ENCODE measurements around the gene NLGN4Y.

The NLGN4Y gene

DNA sequence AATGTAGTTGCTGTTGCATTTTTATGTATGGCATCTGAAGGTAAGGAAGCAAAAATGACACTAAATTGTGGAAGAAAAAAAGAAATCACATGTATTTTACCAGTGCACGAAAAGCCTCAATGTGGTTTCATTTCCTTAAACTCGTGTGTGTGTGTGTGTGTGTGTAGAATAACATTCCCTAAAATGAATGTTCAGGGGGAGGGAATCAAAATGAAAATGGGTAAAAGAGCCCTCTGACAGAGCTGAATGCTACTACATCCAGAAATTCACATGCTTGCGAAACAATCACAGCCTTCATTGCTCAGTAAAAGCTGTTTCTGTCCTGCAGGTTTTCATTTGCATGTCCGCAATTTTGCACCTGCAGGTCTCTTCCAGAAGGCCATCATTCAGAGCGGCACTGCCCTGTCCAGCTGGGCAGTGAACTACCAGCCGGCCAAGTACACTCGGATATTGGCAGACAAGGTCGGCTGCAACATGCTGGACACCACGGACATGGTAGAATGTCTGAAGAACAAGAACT is 305.1 kb downstream of the NLGN4Y start:
- no peak for TF ChIP-seq POLR2AphosphoS5 (IDR thresholded peaks at IDR 0.05; ENCODE audit: low read depth, low read length)
- TF ChIP-seq, protein P1, sequence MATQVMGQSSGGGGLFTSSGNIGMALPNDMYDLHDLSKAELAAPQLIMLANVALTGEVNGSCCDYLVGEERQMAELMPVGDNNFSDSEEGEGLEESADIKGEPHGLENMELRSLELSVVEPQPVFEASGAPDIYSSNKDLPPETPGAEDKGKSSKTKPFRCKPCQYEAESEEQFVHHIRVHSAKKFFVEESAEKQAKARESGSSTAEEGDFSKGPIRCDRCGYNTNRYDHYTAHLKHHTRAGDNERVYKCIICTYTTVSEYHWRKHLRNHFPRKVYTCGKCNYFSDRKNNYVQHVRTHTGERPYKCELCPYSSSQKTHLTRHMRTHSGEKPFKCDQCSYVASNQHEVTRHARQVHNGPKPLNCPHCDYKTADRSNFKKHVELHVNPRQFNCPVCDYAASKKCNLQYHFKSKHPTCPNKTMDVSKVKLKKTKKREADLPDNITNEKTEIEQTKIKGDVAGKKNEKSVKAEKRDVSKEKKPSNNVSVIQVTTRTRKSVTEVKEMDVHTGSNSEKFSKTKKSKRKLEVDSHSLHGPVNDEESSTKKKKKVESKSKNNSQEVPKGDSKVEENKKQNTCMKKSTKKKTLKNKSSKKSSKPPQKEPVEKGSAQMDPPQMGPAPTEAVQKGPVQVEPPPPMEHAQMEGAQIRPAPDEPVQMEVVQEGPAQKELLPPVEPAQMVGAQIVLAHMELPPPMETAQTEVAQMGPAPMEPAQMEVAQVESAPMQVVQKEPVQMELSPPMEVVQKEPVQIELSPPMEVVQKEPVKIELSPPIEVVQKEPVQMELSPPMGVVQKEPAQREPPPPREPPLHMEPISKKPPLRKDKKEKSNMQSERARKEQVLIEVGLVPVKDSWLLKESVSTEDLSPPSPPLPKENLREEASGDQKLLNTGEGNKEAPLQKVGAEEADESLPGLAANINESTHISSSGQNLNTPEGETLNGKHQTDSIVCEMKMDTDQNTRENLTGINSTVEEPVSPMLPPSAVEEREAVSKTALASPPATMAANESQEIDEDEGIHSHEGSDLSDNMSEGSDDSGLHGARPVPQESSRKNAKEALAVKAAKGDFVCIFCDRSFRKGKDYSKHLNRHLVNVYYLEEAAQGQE (IDR thresholded peaks at IDR 0.05; ENCODE audit: insufficient read depth in 1 of 2, low read depth in 2 of 2, low read length in 2 of 2), result no peak
- TF ChIP-seq TAF1 (IDR thresholded peaks at IDR 0.05; ENCODE audit: borderline replicate concordance, insufficient read depth, low read length), result no peak
- no peak for TF ChIP-seq FOXP2 (optimal IDR thresholded peaks at IDR 0.05; ENCODE audit: borderline replicate concordance, extremely low read depth, extremely low read length, insufficient read depth)
- no peak for TF ChIP-seq SIN3A (IDR thresholded peaks at IDR 0.05; ENCODE audit: borderline replicate concordance, insufficient read depth, low read length)

GRCh38 chrY:14834103-14835060 is 310.1 kb downstream of the NLGN4Y start:
- TF ChIP-seq SIN3A (IDR thresholded peaks at IDR 0.05; ENCODE audit: borderline replicate concordance, insufficient read depth, low read length) (no peak), TAF1 (IDR thresholded peaks at IDR 0.05; ENCODE audit: borderline replicate concordance, insufficient read depth, low read length) (no peak), POLR2AphosphoS5 (IDR thresholded peaks at IDR 0.05; ENCODE audit: low read depth, low read length) (no peak), FOXP2 (optimal IDR thresholded peaks at IDR 0.05; ENCODE audit: borderline replicate concordance, extremely low read depth, extremely low read length, insufficient read depth) (no peak)
- TF ChIP-seq, protein P1 (IDR thresholded peaks at IDR 0.05; ENCODE audit: insufficient read depth in 1 of 2, low read depth in 2 of 2, low read length in 2 of 2), result no peak

GRCh38 chrY:14837466-14837865 is 313.1 kb downstream of the NLGN4Y start:
- no peak for TF ChIP-seq FOXP2 (optimal IDR thresholded peaks at IDR 0.05; ENCODE audit: borderline replicate concordance, extremely low read depth, extremely low read length, insufficient read depth)
- no peak for TF ChIP-seq SIN3A (IDR thresholded peaks at IDR 0.05; ENCODE audit: borderline replicate concordance, insufficient read depth, low read length)
- no peak for TF ChIP-seq POLR2AphosphoS5 (IDR thresholded peaks at IDR 0.05; ENCODE audit: low read depth, low read length)
- no peak for TF ChIP-seq TAF1 (IDR thresholded peaks at IDR 0.05; ENCODE audit: borderline replicate concordance, insufficient read depth, low read length)
- TF ChIP-seq, protein P1 (IDR thresholded peaks at IDR 0.05; ENCODE audit: insufficient read depth in 1 of 2, low read depth in 2 of 2, low read length in 2 of 2), result no peak

DNA sequence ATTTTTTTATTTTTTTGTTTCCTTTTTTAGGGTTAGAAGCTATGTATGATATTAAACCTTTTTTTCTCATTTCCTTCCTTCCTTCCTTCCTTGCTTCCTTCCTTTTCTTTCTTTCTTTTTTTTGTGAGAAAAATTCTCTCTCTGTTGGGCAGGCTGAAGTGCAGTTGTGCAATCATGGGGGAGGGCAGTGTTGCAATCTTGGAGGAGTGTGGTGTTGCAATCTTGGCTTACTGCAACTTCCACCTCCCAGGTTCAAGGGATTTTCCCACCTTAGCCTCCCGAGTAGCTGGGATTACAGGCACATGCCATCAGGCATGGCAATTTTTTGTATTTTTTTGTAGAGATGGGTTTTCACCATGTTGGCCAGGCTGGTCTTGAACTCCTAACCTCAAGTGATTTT is 326.4 kb downstream of the NLGN4Y start:
- TF ChIP-seq POLR2AphosphoS5 (IDR thresholded peaks at IDR 0.05; ENCODE audit: low read depth, low read length) (no peak), SIN3A (IDR thresholded peaks at IDR 0.05; ENCODE audit: borderline replicate concordance, insufficient read depth, low read length) (no peak), TAF1 (IDR thresholded peaks at IDR 0.05; ENCODE audit: borderline replicate concordance, insufficient read depth, low read length) (no peak), FOXP2 (optimal IDR thresholded peaks at IDR 0.05; ENCODE audit: borderline replicate concordance, extremely low read depth, extremely low read length, insufficient read depth) (no peak)
- TF ChIP-seq, protein P1 (IDR thresholded peaks at IDR 0.05; ENCODE audit: insufficient read depth in 1 of 2, low read depth in 2 of 2, low read length in 2 of 2), result no peak

All from PFSK-1 (cell line).